ENCODE data around the gene DCLK1. TPM values are rescaled to one million over a fixed set of nuclear protein-coding genes. Genes with fewer than 3 reads are reported as not detected.

Gene DCLK1
- total RNA-seq, 5 donors from 2014 or later (not counting 1 experiment from before 2014, with no cell fraction given): 0.03 to 0.09 TPM; not detected in 3

- Mint-ChIP-seq H3K27me3 (no peaks in the 10 kb centered on the region), H3K4me3 (no peak overlapping the region), H3K4me1 (no peaks in the 10 kb centered on the region), H3K9me3 (peaks cover 0 to 5% (median 3%) of the 10 kb centered on the region in 3 donors), H3K27ac (no peak overlapping the region), H3K36me3 (no peaks in the 10 kb centered on the region)
- no peak overlapping the region for H3K4me3 ChIP-seq (ENCODE audit: control insufficient read depth in 1 of 2, extremely low read depth in 1 of 2, low read length in 1 of 2)
- no peaks in the 10 kb centered on the region for H3K36me3 ChIP-seq (ENCODE audit: control insufficient read depth in 2 of 2, extremely low read depth in 1 of 2, insufficient read depth in 1 of 2, low read length in 1 of 2)
- no peaks in the 10 kb centered on the region for H3K9me3 ChIP-seq
- CTCF ChIA-PET: no interaction called here
- no peak overlapping the region for H3K27ac ChIP-seq (ENCODE audit: low read length)
- POLR2A ChIA-PET: no interaction called here
- ATAC-seq (replicated peaks in 1 of 4) (no peak), DNase-seq (no peak)
- no peaks in the 10 kb centered on the region for H3K4me1 ChIP-seq (ENCODE audit: control insufficient read depth in 1 of 2, extremely low read depth in 1 of 2, insufficient read depth in 2 of 2, low read length in 2 of 2)
- no peaks in the 10 kb centered on the region for H3K27me3 ChIP-seq (replicated peaks in 1 of 2; ENCODE audit: control insufficient read depth in 2 of 2, extremely low read depth in 1 of 2, insufficient read depth in 2 of 2, low read length in 1 of 2)
- WGBS (ENCODE audit: insufficient coverage): 43% methylated on average over 1 of the region's 6 CpGs
Observed at GRCh38 chr13:35964011-35964862, 166.9 kb downstream of the DCLK1 start.

GRCh38 chr13:35961461-35962220 lies 169.5 kb downstream of the DCLK1 start:
- Mint-ChIP-seq H3K4me1 (no peaks in the 10 kb centered on the region), H3K4me3 (no peak overlapping the region), H3K27me3 (no peaks in the 10 kb centered on the region), H3K27ac (no peak overlapping the region), H3K36me3 (no peaks in the 10 kb centered on the region), H3K9me3 (peaks cover 0 to 5% (median 3%) of the 10 kb centered on the region in 3 donors)
- H3K4me1 ChIP-seq (ENCODE audit: control insufficient read depth in 1 of 2, extremely low read depth in 1 of 2, insufficient read depth in 2 of 2, low read length in 2 of 2): no peaks in the 10 kb centered on the region
- ATAC-seq (replicated peaks in 1 of 4) (no peak), DNase-seq (no peak)
- POLR2A ChIA-PET: no interaction called here
- H3K4me3 ChIP-seq (ENCODE audit: control insufficient read depth in 1 of 2, extremely low read depth in 1 of 2, low read length in 1 of 2): no peak overlapping the region
- H3K9me3 ChIP-seq: no peaks in the 10 kb centered on the region
- 0% methylated on average over 1 of the region's 5 CpGs for WGBS (ENCODE audit: insufficient coverage)
- H3K36me3 ChIP-seq (ENCODE audit: control insufficient read depth in 2 of 2, extremely low read depth in 1 of 2, insufficient read depth in 1 of 2, low read length in 1 of 2): no peaks in the 10 kb centered on the region
- no peaks in the 10 kb centered on the region for H3K27me3 ChIP-seq (replicated peaks in 1 of 2; ENCODE audit: control insufficient read depth in 2 of 2, extremely low read depth in 1 of 2, insufficient read depth in 2 of 2, low read length in 1 of 2)
- no peak overlapping the region for H3K27ac ChIP-seq (ENCODE audit: low read length)
- CTCF ChIA-PET: no interaction called here

- Histone ChIP-seq H3K27me3 (replicated peaks in 1 of 2; ENCODE audit: control insufficient read depth in 2 of 2, extremely low read depth in 1 of 2, insufficient read depth in 2 of 2, low read length in 1 of 2) (no peaks in the 10 kb centered on the region), H3K27ac (ENCODE audit: low read length) (no peak overlapping the region), H3K4me3 (ENCODE audit: control insufficient read depth in 1 of 2, extremely low read depth in 1 of 2, low read length in 1 of 2) (no peak overlapping the region), H3K4me1 (ENCODE audit: control insufficient read depth in 1 of 2, extremely low read depth in 1 of 2, insufficient read depth in 2 of 2, low read length in 2 of 2) (no peaks in the 10 kb centered on the region), H3K9me3 (no peaks in the 10 kb centered on the region), H3K36me3 (ENCODE audit: control insufficient read depth in 2 of 2, extremely low read depth in 1 of 2, insufficient read depth in 1 of 2, low read length in 1 of 2) (no peaks in the 10 kb centered on the region)
- no peak overlapping the region for H3K27ac Mint-ChIP-seq
- H3K4me1 Mint-ChIP-seq: no peaks in the 10 kb centered on the region
- H3K27me3 Mint-ChIP-seq: no peaks in the 10 kb centered on the region
- ATAC-seq (replicated peaks in 1 of 4) (no peak), DNase-seq (no peak)
- H3K36me3 Mint-ChIP-seq: no peaks in the 10 kb centered on the region
- H3K9me3 Mint-ChIP-seq: peaks cover 0 to 5% (median 3%) of the 10 kb centered on the region in 3 donors
- ChIA-PET POLR2A (no interaction called here), CTCF (no interaction called here)
- no peak overlapping the region for H3K4me3 Mint-ChIP-seq
Observed at GRCh38 chr13:35961002-35961401, 170.2 kb downstream of the DCLK1 start.

GRCh38 chr13:35957996-35958395 lies 173.2 kb downstream of the DCLK1 start:
- no peak for ATAC-seq (replicated peaks in 1 of 4)
- H3K36me3 ChIP-seq (ENCODE audit: control insufficient read depth in 2 of 2, extremely low read depth in 1 of 2, insufficient read depth in 1 of 2, low read length in 1 of 2): no peaks in the 10 kb centered on the region
- no peak overlapping the region for H3K27ac ChIP-seq (ENCODE audit: low read length)
- H3K27me3 ChIP-seq (replicated peaks in 1 of 2; ENCODE audit: control insufficient read depth in 2 of 2, extremely low read depth in 1 of 2, insufficient read depth in 2 of 2, low read length in 1 of 2): no peaks in the 10 kb centered on the region
- no peak overlapping the region for H3K27ac Mint-ChIP-seq
- no peaks in the 10 kb centered on the region for H3K4me1 Mint-ChIP-seq
- H3K9me3 ChIP-seq: no peaks in the 10 kb centered on the region
- ChIA-PET POLR2A (no interaction called here), CTCF (no interaction called here)
- H3K27me3 Mint-ChIP-seq: no peaks in the 10 kb centered on the region
- 85% methylated on average over 2 of the region's 2 CpGs for WGBS (ENCODE audit: insufficient coverage)
- no peak for DNase-seq
- no peaks in the 10 kb centered on the region for H3K36me3 Mint-ChIP-seq
- no peaks in the 10 kb centered on the region for H3K4me1 ChIP-seq (ENCODE audit: control insufficient read depth in 1 of 2, extremely low read depth in 1 of 2, insufficient read depth in 2 of 2, low read length in 2 of 2)
- H3K4me3 ChIP-seq (ENCODE audit: control insufficient read depth in 1 of 2, extremely low read depth in 1 of 2, low read length in 1 of 2): no peak overlapping the region
- H3K9me3 Mint-ChIP-seq: no peaks in the 10 kb centered on the region
- H3K4me3 Mint-ChIP-seq: no peak overlapping the region

- H3K27me3 ChIP-seq (replicated peaks in 1 of 2; ENCODE audit: control insufficient read depth in 2 of 2, extremely low read depth in 1 of 2, insufficient read depth in 2 of 2, low read length in 1 of 2): no peaks in the 10 kb centered on the region
- ChIA-PET CTCF (no interaction called here), POLR2A (no interaction called here)
- no peaks in the 10 kb centered on the region for H3K9me3 ChIP-seq
- H3K9me3 Mint-ChIP-seq: no peaks in the 10 kb centered on the region
- H3K4me1 ChIP-seq (ENCODE audit: control insufficient read depth in 1 of 2, extremely low read depth in 1 of 2, insufficient read depth in 2 of 2, low read length in 2 of 2): no peaks in the 10 kb centered on the region
- H3K36me3 Mint-ChIP-seq: no peaks in the 10 kb centered on the region
- no peaks in the 10 kb centered on the region for H3K27me3 Mint-ChIP-seq
- no peak overlapping the region for H3K4me3 ChIP-seq (ENCODE audit: control insufficient read depth in 1 of 2, extremely low read depth in 1 of 2, low read length in 1 of 2)
- H3K4me1 Mint-ChIP-seq: no peaks in the 10 kb centered on the region
- no CpG with 5 or more reads among the region's 1 CpG for WGBS (ENCODE audit: insufficient coverage)
- DNase-seq (no peak), ATAC-seq (replicated peaks in 1 of 4) (no peak)
- no peaks in the 10 kb centered on the region for H3K36me3 ChIP-seq (ENCODE audit: control insufficient read depth in 2 of 2, extremely low read depth in 1 of 2, insufficient read depth in 1 of 2, low read length in 1 of 2)
- no peak overlapping the region for H3K27ac ChIP-seq (ENCODE audit: low read length)
- H3K27ac Mint-ChIP-seq: no peak overlapping the region
- H3K4me3 Mint-ChIP-seq: no peak overlapping the region
Observed at GRCh38 chr13:35957241-35957731, 173.9 kb downstream of the DCLK1 start.

GRCh38 chr13:35956074-35956473 lies 175.1 kb downstream of the DCLK1 start:
- H3K4me3 Mint-ChIP-seq: no peak overlapping the region
- no peaks in the 10 kb centered on the region for H3K9me3 ChIP-seq
- H3K9me3 Mint-ChIP-seq: peaks cover 0 to 5% (median 0%) of the 10 kb centered on the region in 3 donors
- H3K4me3 ChIP-seq (ENCODE audit: control insufficient read depth in 1 of 2, extremely low read depth in 1 of 2, low read length in 1 of 2): no peak overlapping the region
- no peaks in the 10 kb centered on the region for H3K4me1 ChIP-seq (ENCODE audit: control insufficient read depth in 1 of 2, extremely low read depth in 1 of 2, insufficient read depth in 2 of 2, low read length in 2 of 2)
- CTCF ChIA-PET: no interaction called here
- ATAC-seq (replicated peaks in 1 of 4) (no peak), DNase-seq (no peak)
- no peaks in the 10 kb centered on the region for H3K36me3 ChIP-seq (ENCODE audit: control insufficient read depth in 2 of 2, extremely low read depth in 1 of 2, insufficient read depth in 1 of 2, low read length in 1 of 2)
- no peak overlapping the region for H3K27ac ChIP-seq (ENCODE audit: low read length)
- no peaks in the 10 kb centered on the region for H3K27me3 ChIP-seq (replicated peaks in 1 of 2; ENCODE audit: control insufficient read depth in 2 of 2, extremely low read depth in 1 of 2, insufficient read depth in 2 of 2, low read length in 1 of 2)
- POLR2A ChIA-PET: no interaction called here
- H3K4me1 Mint-ChIP-seq: no peaks in the 10 kb centered on the region
- no peaks in the 10 kb centered on the region for H3K27me3 Mint-ChIP-seq
- H3K36me3 Mint-ChIP-seq: no peaks in the 10 kb centered on the region
- no peak overlapping the region for H3K27ac Mint-ChIP-seq
